Measurements from ENCODE around the gene OBP2B. TPM values are rescaled to one million over a fixed set of nuclear protein-coding genes. Genes with fewer than 3 reads are reported as not detected.
"Not testable (repeated sequence)": the region's sequence is repeated elsewhere in the genome, so short reads cannot be mapped to it uniquely, and the experiment has no call there.

OBP2B gene
- total RNA-seq, 1 donor from 2014 or later = not detected

DNA sequence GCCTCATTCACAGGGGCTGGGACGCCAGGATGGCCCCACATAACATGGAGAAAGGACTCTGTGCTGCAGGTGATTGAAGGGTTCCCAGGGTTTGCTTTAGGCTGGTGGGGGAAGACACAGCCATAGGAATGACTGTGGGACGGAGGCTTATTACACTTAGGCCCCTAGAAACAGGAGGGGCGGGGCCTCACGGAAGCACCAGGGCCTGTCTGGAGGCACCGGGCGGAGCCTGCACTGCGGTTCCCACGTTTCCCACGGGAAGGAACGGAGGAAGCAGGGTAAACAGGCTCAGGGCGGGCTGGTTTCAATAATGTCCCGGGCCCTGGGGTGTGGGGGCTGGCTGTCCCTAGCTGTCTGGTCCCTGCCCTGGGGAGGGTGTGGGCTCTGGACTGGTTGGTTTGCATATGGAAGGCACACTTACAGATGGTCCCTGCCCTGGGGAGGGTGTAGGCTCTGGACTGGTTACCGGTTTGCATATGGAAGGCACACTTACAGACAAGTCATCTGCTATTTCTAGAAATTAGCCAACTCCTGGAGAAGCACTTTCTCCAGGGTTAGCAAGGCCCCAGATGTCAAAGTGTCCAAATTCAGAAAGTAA, 14.2 kb upstream of the OBP2B start:
- DNase-seq (ENCODE audit: low read depth in 2 of 2) = peak in 1 of 2 donors; percentile 15

DNA sequence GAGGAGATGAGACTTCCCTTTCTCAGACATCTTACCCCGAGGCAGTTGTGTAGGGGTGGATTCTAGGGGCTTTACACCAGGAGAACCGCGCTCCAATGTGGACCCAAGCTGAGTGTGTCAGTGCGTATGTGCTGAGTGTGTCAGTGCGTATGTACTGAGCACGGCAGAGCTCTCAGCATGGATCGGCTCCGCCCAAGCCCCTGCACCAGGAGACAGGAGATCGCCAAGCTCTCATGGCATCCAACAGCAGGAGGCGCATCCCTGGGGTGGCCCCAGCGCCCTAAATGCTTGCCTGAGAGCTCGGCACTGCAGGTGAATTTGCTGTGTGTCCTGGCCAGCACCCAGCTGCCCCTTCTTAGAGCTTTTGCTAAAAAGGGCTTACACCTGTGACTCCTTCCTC, 12.9 kb upstream of the OBP2B start:
- DNase-seq (ENCODE audit: low read depth in 2 of 2) = not testable (repeated sequence)

DNA sequence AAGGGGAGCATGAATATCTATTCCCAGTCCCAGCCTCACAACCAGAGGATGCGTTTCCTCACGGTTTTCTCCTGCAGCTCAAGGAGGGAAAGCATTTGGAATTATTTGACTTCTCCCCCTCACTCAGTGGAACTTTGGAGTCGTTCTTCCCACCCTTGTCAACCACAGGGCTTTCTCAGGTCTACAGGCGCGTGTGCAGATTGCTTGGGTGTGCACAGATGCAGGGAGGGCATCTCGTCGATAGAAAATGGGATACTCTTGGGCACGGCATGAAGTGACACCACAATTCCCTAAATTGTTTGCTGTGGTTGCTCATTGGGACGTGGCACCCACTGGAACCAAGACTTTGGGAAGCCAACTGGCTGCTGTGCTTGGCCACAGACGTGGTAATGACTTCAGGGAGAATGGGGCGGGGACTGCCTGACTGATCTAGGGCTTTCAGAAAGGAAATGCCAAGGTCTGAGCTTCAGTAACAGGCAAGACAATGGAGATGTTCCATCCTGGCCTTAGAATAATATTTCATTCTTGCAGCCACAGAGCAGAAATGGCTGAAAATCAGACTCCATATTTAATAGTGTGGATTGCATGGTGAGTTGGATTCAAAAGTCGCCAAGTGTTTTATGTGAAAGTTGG, 12.2 kb upstream of the OBP2B start:
- no peak for DNase-seq (ENCODE audit: low read depth in 2 of 2)

DNA sequence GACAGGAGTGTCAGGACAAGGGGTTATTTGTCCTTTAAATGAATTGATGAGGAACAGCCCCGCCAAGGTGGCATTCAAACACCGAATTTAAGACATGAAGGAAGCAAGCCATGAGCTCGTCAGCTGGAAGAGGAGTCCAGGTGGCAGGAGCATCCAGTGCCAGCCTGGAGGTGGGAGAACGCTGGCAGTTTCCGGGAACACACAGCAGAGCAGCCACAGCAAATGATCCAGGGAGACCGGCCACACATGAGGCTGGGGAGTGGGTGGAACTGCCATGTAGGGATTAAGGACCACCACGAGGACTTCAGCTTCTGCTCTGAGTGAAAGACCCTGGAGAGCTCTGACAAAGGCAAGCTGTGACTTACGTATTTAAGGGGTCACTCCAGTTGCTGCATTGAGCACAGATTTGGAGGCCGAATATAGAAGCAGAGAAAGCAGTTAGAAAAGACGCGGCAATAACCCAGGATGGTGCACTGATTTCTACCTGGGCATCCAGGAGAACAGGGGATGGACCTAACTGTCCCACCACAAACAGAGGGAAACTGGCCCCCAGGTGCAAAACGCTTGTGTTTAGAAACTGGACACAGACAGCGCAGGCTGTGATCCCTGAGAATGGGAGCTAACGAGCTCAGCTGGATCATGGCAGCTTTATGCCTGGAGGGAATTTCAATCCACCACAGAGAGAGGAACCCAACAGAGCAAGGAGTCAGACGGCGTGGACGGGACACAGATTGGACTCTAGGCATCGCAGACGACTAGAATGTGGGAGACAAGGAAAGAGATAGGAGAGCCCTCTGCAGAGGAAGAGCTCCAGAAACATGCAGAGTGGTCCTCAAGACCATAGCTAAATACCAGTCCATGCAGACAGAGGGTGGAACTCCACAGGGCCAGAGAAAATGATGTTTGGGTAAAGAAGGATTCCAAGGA, 9.3 kb upstream of the OBP2B start:
- not testable (repeated sequence) for DNase-seq (ENCODE audit: low read depth in 2 of 2)

DNA sequence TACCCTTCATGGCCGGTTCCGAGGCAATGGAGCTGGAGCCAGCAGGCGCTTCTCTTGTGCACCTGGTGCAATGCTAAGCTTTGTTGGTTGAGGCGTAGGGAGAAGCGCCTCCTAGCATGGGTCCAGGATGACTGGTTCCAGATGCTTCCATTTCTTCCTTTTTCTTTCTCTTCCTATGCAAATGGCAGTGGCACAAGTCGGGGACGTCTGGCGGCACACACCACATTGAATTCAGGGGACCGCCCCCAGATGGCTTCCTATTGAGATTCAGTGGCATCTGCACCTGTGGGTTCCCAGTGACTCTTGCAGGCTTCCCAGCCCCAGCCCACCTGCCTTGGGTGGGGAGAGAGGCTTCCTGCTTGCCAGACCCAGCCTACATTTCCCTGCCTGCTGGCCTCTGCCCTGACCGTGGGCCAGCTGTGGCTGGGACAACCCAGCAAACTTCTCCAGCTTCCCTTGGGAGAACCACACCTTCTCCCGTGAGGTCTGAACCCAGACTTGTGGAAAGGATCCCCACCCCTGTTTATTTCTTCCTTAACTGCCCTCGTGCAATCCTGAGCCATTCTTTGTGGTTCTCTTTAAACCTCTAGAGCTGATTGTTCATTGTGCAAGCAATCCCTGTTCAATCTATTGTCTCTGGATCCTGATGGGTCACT, 8.4 kb upstream of the OBP2B start:
- DNase-seq (ENCODE audit: low read depth in 2 of 2) = not testable (repeated sequence)

DNA sequence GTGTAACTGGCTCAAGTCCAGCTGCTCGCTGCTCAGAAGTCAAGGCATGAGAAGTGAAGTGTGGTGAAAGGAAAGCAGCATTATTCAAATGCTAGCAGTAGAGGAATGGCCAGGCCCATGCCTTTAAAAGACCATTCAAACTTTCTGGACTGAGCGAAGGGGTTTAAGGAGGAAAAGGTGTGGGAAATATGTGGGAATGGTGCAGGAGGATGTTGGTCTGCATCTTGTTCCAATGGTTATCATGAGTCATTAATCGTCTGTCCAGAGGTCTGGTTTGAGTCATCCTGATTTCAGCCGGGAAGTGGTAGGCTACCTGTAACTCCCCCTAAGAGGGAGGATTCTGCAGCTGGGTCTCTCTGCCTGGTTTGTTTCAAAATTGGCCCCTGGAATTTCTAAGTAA, 5.2 kb upstream of the OBP2B start:
- not testable (repeated sequence) for DNase-seq (ENCODE audit: low read depth in 2 of 2)

DNA sequence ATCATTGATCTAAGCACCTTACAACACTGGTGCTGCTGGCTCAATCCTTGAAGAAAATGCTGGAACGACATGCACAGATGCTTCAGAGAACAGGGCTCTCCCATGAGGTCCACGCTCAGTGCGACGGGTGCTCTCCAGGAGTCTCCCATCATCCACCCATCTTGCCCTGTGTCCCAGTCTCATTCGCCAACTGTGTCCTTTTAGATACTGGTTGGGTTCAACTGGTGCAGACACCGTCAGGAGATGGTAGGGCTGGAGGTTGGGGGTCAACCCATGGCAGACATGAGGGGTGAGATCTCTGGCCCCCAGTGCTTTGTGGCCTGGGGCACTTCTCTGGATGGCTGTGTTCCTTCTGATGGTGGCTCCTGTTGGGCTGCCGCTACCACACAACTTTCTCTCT, 1.6 kb upstream of the OBP2B start:
- DNase-seq (ENCODE audit: low read depth in 2 of 2) = no peak

DNA sequence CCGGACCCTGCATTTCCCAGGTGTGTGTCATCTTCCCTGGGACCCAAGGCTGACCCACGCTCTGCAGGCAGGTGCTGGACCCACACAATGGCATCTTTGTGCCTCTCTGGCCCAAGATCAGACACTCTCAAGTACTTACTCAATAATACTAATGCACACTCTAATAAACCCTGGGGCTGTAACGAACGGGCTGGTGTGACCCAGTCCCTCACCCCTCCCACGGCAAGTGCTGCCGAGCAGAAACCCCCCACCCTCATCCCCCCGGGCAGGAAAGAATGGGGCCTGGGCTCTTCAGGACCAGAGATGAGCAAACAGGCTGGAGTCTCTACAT, 1.1 kb upstream of the OBP2B start:
- DNase-seq (ENCODE audit: low read depth in 2 of 2) = no peak

DNA sequence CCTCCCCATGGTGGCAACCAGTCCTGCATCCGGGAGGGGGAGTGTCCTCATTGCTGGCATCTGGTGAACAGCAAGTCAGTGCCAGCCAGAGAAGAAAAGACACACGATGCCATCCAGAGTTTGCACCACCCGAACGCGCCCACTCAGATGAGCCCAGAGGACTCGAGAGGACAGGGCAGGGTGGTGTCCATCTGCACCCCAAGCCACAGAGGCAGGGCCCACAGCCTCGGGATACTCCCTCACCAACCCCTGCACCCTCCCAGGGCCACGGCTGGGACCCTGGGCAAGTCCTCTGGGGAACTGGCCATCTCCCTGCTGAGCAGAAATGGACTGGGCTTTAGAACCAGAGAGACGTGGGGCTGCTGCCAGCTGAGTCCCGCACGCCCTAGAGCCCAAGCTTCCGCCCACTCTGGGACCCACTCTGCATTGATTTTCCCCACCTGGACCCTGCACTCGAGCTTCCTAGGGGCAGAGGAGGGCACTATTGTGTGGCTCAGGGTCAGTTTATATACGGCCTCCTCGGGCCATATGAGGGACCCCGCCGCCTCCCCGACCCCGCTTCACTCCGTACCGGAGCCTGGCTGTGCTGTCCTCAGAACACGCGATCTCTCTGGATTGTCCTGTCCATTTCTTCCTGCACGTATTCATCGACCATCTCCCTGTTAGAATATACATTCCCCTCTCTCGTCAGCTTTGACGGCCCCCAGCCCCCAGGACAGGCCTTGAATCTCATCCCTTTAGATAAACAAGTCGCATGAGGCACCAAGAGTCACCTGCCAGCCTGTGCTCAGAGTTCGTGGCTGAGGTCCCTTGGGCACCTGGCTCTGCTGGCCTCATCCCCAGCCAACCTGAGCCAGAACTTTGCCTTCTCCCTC, 514 bp upstream of the OBP2B start:
- DNase-seq (ENCODE audit: low read depth in 2 of 2) = not testable (repeated sequence)

DNA sequence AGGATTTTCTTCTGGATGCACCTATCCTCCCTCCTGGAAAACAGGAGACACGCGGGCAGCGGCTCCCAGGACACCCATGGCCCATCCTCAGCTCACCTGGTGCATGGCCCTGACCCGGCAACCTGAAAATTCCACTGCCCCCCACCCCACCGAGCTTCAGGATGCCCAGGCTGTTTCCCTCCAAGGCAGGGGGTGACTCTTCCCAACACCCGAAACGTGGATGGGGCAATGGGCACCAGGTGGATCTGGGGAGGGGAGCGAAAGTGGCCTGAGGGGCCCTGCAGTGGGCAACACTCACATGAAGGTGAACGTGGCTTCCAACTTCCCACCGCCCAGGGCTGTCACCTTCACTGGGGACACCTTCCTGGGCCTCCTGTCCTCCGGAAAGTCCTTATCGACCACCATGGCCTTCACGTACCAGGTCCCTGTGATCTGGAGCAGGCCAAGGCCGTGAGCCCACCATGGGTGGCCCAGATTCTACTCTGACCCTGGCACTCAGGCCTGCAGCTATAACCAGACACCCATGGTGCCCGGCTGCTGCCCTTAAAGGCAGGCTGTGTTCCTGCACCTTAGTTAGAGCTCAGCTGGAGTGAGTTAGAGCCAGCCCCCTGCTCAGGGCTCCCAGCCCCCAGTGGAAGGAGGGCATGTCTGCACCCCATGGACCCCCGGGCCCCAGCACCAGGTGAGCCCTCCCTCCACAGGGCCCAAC, 725 bp downstream of the OBP2B start:
- not testable (repeated sequence) for DNase-seq (ENCODE audit: low read depth in 2 of 2)

DNA sequence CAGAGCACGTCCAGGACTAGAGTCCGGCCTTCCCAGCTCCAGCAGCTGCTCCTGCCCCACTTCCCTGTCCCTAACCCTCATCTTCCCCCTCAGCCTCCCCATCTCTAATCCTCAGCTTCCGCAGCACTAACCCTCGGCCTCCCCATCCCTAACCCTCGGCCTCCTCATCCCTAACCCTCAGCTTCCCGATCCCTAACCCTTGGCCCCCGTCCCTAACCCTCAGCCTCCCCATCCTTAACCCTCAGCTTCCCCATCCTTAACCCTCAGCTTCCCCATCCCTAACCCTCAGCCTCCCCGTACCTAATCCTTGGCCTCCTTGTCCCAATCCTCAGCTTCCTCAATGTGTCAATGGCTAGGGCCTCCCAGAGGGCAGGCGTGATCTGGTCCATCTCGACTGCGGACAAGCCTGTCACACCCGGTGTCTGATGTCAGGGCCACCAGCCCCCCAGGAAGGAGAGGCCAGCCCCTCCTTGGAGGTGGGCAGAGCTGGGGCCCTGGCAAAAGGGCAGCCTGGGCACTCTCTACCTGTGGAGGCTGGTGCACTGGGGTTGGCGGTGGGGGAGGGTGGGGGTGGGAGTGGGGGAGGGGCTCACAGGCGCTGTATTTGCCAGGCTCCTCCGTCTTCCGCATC, 1.4 kb downstream of the OBP2B start:
- no peak for DNase-seq (ENCODE audit: low read depth in 2 of 2)

DNA sequence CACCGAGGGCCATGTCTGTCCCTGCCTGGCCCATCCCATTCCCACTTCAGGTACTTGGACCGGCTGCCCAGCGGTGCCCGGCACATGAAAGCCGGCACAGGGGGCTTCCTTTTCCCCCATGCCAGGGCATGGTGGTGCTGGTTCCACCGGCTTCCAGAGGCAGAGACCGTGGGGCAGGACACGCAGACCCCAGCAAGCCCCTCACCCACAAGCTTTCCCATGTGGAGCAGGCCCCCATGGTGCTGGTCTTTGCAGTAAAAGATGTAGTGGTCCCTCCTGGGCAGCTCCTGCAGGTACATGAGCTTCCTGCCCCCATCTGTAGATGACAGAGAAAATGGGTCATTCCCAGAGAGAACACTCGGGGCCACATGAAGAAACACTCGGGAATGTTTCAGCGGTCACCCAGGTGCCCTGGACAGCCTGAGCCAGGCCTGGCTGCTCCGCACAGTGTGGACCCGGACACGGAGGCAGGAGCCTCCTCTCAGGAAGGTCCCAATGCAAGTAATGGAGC, 2.0 kb downstream of the OBP2B start:
- no peak for DNase-seq (ENCODE audit: low read depth in 2 of 2)

DNA sequence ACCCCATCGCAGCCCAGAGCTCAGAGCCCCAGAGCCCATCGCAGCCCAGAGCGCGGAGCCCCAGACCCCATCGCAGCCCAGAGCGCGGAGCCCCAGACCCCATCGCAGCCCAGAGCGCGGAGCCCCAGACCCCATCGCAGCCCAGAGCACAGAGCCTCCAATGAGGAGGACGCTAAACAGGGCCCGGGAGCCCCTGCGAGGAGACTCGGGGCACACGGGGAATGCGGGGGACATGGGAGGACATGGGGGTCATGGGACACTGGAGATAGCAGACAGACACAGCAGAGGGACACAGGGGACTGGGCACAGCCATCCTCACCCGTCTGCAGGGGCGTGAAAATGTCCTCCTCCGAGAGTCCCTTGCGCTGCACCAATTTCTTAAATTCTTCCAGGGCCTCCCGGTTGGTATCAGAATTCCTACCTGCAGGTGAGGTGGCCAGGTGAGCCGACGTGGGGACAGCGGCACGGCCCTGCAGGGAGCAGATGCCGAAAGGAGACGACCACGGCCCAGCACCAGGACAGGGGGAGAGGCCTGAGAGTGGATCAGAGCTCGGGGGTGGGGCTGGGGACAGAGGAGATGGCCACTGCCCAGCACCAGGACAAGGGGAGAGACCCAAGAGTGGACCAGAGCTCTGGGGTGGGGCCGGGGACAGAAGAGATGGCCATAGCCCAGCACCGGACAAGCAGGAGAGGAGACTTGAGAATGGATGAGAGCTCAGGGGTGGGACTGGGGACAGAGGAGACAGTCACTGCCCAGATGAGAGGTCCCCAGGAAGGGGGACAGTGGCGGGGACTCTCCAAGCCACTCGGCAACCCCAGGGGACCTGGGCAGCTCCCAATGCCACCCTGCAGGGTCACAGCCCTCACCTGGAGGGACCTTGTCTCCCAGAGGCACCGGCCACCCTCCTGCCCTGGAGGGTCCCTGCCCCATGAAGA, 2.8 kb downstream of the OBP2B start:
- DNase-seq (ENCODE audit: low read depth in 2 of 2) = no peak

DNA sequence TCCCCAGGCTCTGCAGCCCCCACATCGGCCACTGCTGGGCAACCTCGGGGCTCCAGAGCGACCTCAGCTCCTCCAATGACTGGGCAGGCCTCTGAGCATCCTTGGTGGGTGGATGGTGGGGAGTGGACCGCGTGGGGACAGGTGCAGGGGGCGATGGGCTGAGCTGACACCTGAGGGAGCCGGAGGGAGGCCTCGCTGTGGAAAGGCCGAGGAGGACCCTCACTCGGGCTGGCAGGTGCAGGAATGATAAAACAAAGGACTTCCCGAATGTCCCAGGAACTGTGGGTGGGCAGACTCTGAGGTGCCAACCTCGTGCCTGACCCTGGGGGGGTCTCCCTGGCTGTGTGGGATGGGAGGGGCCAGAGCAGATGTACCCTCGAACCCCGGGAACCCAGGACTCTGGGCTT, 3.6 kb downstream of the OBP2B start:
- DNase-seq (ENCODE audit: low read depth in 2 of 2) = not testable (repeated sequence)

DNA sequence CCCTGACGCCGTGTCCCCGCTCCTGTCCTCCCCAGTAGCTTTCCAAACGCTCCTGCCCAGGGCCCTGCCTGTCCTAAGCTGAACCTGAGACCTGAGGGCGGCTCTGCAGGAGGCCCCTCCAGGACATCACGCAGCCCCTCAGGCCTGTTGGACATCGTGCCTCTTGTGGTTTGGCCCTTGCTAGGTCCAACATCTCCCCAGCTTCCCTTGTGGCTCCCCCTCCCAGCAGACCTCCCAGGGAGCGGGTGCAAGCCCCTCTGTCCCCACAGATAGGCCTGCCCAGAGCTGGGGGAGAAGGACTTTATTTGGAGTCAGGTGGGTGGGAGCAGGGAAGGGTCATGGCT, 4.1 kb downstream of the OBP2B start:
- DNase-seq (ENCODE audit: low read depth in 2 of 2) = no peak

DNA sequence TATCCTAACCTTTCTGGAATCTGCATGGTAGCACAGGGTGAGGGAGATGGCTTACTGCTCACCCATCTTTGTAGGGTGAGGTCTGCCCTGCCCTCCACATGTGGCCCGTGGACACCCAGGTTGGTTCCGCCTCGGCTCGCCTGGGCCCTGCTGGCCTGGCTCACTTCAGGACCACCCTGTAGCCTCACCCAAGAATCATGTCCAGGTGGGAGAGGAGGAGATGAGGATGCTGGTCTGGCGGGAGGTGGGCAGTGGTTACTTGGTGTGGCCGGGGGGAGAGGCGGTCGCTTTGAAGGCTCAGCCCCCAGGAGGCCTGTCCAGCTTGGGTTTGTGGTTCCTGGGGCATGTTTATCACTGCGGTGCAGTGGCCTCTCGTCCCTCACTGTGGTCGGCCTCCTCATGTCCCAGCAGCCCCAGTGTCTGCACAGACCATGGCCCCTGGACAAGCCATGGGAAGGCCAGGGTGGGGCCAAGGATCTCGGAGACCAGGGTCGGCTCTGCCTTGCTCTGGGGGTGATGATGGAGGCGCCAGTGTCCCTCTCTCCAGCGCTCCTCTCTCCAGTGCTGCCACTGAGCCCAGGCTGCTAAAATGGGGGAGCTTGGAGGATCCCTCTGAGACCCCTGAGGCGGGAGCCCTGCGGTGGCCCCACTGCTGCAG, 4.6 kb downstream of the OBP2B start:
- no peak for DNase-seq (ENCODE audit: low read depth in 2 of 2)

DNA sequence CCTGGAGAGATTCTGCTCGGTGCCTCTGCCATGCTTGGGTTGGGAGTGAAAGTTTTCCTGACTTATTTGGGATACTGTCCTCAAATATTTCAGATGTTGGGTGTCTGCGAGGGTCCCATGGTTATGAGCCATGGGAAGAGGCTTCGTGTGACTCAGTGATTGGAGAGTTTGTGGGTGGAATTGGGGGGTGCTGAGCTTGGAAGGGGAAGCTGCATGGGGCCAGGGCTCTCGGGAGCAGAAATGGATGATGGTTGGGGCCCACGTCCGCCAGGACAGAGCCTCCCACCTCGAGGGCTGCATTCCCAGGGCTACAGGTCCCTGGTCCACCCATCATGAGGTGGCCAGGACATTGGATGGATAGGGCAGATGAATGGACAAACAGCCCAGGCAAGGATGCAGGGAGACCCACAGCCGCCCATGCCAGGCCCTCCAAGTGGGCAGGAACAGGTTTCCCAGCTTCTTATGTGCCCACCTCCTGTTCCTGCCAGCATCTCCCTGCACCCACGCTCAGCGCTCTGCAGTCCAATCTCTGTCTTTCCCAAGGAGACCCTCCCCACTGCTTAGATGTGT, 5.5 kb downstream of the OBP2B start:
- DNase-seq (ENCODE audit: low read depth in 2 of 2) = no peak

Data from lung microvascular endothelial cell (primary cell).